Brain microvascular endothelial cell (primary cell): ENCODE results near the gene COL6A2.

Experiments used
- DNase-seq: peaks from one replicate; pipeline ENCODE4 v3.0.0-alpha.2; 2020
- H3K27ac ChIP-seq: fragments of 250-450 bp; sonication (Bioruptor Pico); 2 replicates; pipeline ENCODE4 v1.5.1; 2020; ENCODE audit warnings: mild to moderate bottlenecking, moderate library complexity
- H3K27me3 ChIP-seq: fragments of 250-450 bp; sonication (Bioruptor Pico); replicated peaks from 2 replicates; pipeline ENCODE4 v1.5.1; 2020; ENCODE audit warnings: mild to moderate bottlenecking
- H3K36me3 ChIP-seq: fragments of 250-450 bp; sonication (Bioruptor Pico); replicated peaks from 2 replicates; pipeline ENCODE4 v1.5.1; 2020; ENCODE audit warnings: mild to moderate bottlenecking
- H3K4me3 ChIP-seq: 2 replicates; pipeline ENCODE4 v1.5.1; 2011; ENCODE audit warnings: low read depth, mild to moderate bottlenecking, control low read depth, low read length, moderate library complexity
- in situ Hi-C: cut with HindIII; loops from 2 replicates; pipeline ENCODE4 v1.10.0; 2017; ENCODE audit warnings: low sequenced_read_pairs, low pct_ligation_motif_present
- TF ChIP-seq, protein P1 (sequence below): IDR thresholded peaks from 2 replicates; pipeline ENCODE4 v1.5.1; 2011; ENCODE audit warnings: low read depth, mild to moderate bottlenecking, moderate library complexity, low read length, control low read depth, inconsistent platforms; ENCODE audit errors: missing control alignments

The COL6A2 gene

DNA sequence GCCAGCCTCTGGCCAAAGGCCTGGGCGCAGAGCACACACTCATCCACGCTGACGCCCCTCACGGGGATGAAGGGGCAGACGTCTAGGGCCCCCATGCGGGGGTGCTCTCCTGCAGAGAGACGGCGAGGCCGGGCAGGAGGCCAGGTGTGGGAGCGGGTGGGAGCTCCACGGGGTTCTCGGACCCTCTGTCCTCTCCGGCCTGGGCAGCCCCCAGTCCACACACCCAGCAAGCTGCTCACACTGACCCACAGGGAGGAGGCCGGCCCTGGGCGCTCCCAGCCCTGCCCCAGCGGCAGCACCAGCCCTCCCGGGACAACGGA lies 55.0 kb downstream of the COL6A2 start:
- in situ Hi-C loops, result no loop called here
- no peaks in the 10 kb centered on the region for H3K36me3 ChIP-seq
- no peak for DNase-seq
- TF ChIP-seq, protein P1, sequence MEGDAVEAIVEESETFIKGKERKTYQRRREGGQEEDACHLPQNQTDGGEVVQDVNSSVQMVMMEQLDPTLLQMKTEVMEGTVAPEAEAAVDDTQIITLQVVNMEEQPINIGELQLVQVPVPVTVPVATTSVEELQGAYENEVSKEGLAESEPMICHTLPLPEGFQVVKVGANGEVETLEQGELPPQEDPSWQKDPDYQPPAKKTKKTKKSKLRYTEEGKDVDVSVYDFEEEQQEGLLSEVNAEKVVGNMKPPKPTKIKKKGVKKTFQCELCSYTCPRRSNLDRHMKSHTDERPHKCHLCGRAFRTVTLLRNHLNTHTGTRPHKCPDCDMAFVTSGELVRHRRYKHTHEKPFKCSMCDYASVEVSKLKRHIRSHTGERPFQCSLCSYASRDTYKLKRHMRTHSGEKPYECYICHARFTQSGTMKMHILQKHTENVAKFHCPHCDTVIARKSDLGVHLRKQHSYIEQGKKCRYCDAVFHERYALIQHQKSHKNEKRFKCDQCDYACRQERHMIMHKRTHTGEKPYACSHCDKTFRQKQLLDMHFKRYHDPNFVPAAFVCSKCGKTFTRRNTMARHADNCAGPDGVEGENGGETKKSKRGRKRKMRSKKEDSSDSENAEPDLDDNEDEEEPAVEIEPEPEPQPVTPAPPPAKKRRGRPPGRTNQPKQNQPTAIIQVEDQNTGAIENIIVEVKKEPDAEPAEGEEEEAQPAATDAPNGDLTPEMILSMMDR, result no peak
- no peaks in the 10 kb centered on the region for H3K27me3 ChIP-seq
- H3K27ac ChIP-seq, result no peak overlapping the region
- peak overlapping the region; percentile 15 for H3K4me3 ChIP-seq

GRCh38 chr21:46153247-46154154 lies 55.6 kb downstream of the COL6A2 start:
- Histone ChIP-seq H3K27ac (no peak overlapping the region), H3K27me3 (no peaks in the 10 kb centered on the region), H3K36me3 (no peaks in the 10 kb centered on the region), H3K4me3 (peak overlapping the region; percentile 15)
- TF ChIP-seq, protein P1, result peak; percentile 91
- in situ Hi-C loops, result no loop called here
- DNase-seq, result no peak

DNA sequence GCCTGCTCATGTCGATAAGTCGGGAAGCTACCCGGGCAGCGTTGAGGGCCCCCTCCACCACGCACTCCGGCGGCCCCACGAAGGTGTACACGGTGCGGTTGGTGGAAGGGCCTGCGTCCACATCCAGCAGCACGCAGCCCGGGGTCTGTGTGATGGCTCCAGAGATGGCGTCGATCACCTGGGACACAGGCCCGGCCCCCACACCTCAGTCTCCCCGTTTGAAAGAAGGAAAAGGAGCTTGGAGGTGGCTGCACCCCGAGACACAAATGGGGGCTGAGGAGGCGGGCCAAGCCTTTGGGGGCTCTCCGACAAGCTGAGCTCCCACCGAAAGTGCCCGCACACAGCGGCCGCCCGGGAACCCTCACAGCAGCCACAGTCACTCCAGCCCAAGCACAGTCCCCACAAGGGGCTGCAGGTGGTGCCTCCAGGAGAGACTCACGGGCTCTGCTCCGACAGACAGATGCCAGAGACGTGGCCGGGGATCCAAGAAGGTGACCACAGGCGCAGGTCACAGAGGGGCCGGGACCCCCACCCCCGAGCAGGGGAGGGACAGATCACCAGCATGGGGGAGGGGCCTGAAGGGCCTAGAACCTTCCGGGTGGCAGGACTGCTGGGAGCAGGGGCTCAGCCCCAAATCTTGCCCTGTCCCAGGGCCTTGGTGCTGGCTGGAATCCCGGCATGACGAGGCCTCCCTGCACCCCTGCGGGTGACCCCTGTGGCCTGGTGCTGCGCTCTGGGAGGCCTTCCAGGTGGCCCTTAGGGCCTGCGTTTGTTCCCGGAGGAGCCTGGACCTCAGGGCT lies 56.4 kb downstream of the COL6A2 start:
- TF ChIP-seq, protein P1, result no peak
- Histone ChIP-seq H3K27ac (no peak overlapping the region), H3K27me3 (no peaks in the 10 kb centered on the region), H3K4me3 (no peak overlapping the region), H3K36me3 (no peaks in the 10 kb centered on the region)
- in situ Hi-C loops, result no loop called here
- DNase-seq, result no peak

DNA sequence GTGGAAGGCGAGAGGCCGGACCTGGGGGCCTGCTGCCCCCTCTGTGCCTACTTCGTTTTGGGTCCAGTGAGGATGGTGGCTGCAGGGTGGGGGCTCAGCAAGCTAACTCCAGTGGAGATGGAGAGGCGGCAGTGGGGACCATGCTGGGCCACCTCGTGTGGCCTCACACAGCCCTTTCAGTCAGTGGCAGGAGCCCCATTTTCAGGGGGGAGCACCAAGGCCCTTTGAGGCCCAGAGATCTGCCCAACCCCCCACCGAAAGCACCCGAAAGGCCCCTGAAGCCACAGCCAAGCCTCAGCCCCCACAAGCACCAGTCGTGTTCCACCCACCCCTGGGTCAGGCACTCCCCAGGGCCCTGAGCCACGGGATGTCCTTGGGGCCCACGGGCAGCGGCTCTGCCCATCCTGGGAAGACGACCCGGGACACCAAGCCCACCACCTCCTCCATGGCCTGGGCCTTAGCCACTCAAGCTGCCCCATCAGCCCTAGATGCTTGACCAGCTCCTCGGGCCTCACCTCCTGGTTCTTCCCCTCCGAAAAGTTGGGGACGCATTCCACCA lies 57.1 kb downstream of the COL6A2 start:
- in situ Hi-C loops, result no loop called here
- Histone ChIP-seq H3K36me3 (no peaks in the 10 kb centered on the region), H3K27me3 (no peaks in the 10 kb centered on the region), H3K4me3 (no peak overlapping the region), H3K27ac (no peak overlapping the region)
- TF ChIP-seq, protein P1, result no peak
- no peak for DNase-seq

GRCh38 chr21:46155514-46156377 lies 57.8 kb downstream of the COL6A2 start, which contains the start of gene FTCD:
FTCD (minus strand) TSS chr21:46155579; CDS start chr21:46155523, 56 bp downstream.
- TF ChIP-seq, protein P1, result no peak
- no peak within 1 kb of the TSS for H3K4me3 ChIP-seq
- DNase-seq, result no peak

More at GRCh38 chr21:46155514-46156377, 57.8 kb downstream of the COL6A2 start, which contains the start of gene FTCD:
- Histone ChIP-seq H3K27me3 (no peaks in the 10 kb centered on the region), H3K36me3 (no peaks in the 10 kb centered on the region), H3K27ac (no peak within 1 kb of the TSS)
- in situ Hi-C loops, result no loop called here
